Measurements from ENCODE around the gene AK9.
"Not testable (repeated sequence)": the region's sequence is repeated elsewhere in the genome, so short reads cannot be mapped to it uniquely, and the experiment has no call there.

Gene AK9

GRCh38 chr6:109717971-109718370 lies 27.0 kb upstream of the AK9 start:
- Histone ChIP-seq H3K36me3 (peaks cover 13% of the 10 kb centered on the region), H3K27ac (peak overlapping the region; percentile 80), H3K27me3 (no peaks in the 10 kb centered on the region), H3K9me3 (no peaks in the 10 kb centered on the region), H3K4me3 (ENCODE audit: low read depth in 1 of 2, low read length in 1 of 2) (no peak overlapping the region), H3K4me1 (ENCODE audit: control insufficient read depth in 1 of 2, insufficient read depth in 1 of 2, low read depth in 1 of 2, low read length in 1 of 2) (peaks cover 15 to 16% of the 10 kb centered on the region in 2 experiments)
- no peak for TF ChIP-seq CTCF (IDR thresholded peaks at IDR 0.05)

DNA sequence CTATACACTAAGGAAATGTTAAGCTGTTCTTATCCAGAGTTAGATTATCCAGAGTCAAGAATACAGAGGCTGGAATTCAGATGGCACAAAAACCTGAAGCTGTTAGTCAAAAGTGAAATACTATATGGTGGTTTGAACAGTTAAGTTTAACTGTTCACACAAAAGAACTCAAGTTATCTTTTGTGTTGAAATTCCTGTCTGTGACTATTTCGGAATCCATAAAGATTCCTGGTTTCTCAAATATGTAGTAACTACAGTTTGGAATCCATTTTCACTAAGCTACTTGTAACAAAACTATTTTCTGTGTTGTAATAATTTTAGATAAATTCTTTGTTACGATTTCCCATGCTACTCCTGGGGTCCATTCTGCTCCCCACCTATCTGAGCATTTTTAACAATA lies 24.6 kb upstream of the AK9 start:
- Histone ChIP-seq H3K27ac (no peak overlapping the region), H3K36me3 (peaks cover 8% of the 10 kb centered on the region), H3K4me1 (ENCODE audit: control insufficient read depth in 1 of 2, insufficient read depth in 1 of 2, low read depth in 1 of 2, low read length in 1 of 2) (peaks cover 15 to 16% of the 10 kb centered on the region in 2 experiments), H3K4me3 (ENCODE audit: low read depth in 1 of 2, low read length in 1 of 2) (no peak overlapping the region), H3K9me3 (no peaks in the 10 kb centered on the region), H3K27me3 (no peaks in the 10 kb centered on the region)
- TF ChIP-seq CTCF (IDR thresholded peaks at IDR 0.05), result no peak

DNA sequence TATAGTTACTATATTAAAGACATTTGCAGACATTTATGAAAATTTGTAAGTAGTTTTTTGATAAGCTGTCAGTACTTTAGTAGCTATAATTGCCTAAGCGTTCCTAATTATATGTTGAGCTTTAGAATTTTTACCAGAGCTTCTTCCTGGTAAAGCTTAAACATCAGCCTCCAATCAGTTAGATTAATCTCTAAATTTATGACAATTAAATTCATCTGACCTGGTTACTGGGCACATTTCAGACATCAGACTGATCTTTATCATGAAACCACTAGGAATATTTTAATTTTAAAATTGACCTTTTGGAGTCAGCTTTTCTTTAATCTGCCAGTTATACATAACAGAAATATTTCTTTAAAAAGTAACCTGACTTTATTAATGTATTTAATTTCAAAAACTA lies 23.6 kb upstream of the AK9 start:
- H3K27me3 ChIP-seq, result no peaks in the 10 kb centered on the region
- H3K27ac ChIP-seq, result no peak overlapping the region
- peaks cover 15 to 16% of the 10 kb centered on the region in 2 experiments for H3K4me1 ChIP-seq (ENCODE audit: control insufficient read depth in 1 of 2, insufficient read depth in 1 of 2, low read depth in 1 of 2, low read length in 1 of 2)
- no peaks in the 10 kb centered on the region for H3K9me3 ChIP-seq
- no peak for TF ChIP-seq CTCF (IDR thresholded peaks at IDR 0.05)
- no peak overlapping the region for H3K4me3 ChIP-seq (ENCODE audit: low read depth in 1 of 2, low read length in 1 of 2)
- no peaks in the 10 kb centered on the region for H3K36me3 ChIP-seq

DNA sequence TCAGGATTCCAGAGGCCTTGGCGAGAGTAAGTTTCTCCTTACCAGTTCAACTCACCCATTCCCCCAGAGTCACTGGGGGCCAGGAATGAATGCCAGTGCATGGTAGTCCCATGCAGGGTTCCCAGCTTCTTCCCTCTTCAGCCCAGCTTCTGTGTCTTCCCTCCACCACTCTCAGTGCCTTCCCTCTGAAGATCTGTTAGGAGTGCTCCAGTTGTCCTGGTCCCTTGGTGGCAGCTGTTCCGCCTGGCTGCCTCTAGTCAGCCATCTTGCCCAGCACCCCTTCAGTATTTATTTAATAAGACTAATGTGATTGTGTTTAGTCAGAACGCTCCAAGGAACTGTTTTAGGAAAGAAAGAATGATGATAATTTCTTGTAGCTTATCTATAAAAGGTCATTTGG lies 23.2 kb upstream of the AK9 start:
- no peak for TF ChIP-seq CTCF (IDR thresholded peaks at IDR 0.05)
- H3K9me3 ChIP-seq, result no peaks in the 10 kb centered on the region

DNA sequence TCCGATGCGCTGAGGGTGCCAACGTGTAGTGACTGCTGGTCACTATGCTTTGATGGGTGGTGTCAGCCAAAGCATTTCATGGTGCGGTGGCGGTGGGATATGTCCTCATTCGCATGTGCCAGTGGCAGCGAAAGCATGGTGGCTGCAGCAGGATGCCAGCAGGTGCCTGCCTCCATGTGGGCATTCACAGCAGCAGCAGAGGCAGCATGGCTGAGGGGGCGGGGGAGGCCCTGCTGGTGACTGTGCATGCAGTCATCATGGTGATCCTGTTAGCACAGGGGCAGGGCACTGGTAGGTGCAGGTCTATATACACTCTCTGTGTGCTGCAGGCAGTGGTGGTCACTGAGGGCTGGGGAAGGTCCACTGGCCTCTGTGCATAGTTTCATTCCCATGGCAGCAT lies 22.1 kb upstream of the AK9 start:
- no peak overlapping the region for H3K27ac ChIP-seq
- H3K4me3 ChIP-seq (ENCODE audit: low read depth in 1 of 2, low read length in 1 of 2), result no peak overlapping the region
- no peaks in the 10 kb centered on the region for H3K27me3 ChIP-seq
- no peaks in the 10 kb centered on the region for H3K9me3 ChIP-seq
- H3K36me3 ChIP-seq, result no peaks in the 10 kb centered on the region
- TF ChIP-seq CTCF (IDR thresholded peaks at IDR 0.05), result no peak
- peaks cover 10 to 12% of the 10 kb centered on the region in 2 experiments for H3K4me1 ChIP-seq (ENCODE audit: control insufficient read depth in 1 of 2, insufficient read depth in 1 of 2, low read depth in 1 of 2, low read length in 1 of 2)

More for the DNA sequence above, 23.2 kb upstream of the AK9 start:
- H3K4me1 ChIP-seq (ENCODE audit: control insufficient read depth in 1 of 2, insufficient read depth in 1 of 2, low read depth in 1 of 2, low read length in 1 of 2), result peaks cover 15 to 16% of the 10 kb centered on the region in 2 experiments
- H3K36me3 ChIP-seq, result no peaks in the 10 kb centered on the region
- H3K27me3 ChIP-seq, result no peaks in the 10 kb centered on the region
- H3K4me3 ChIP-seq (ENCODE audit: low read depth in 1 of 2, low read length in 1 of 2), result no peak overlapping the region
- H3K27ac ChIP-seq, result no peak overlapping the region

GRCh38 chr6:109708099-109708498 lies 17.1 kb upstream of the AK9 start:
- peaks cover 42 to 44% of the 10 kb centered on the region in 2 experiments for H3K4me1 ChIP-seq (ENCODE audit: control insufficient read depth in 1 of 2, insufficient read depth in 1 of 2, low read depth in 1 of 2, low read length in 1 of 2)
- H3K27me3 ChIP-seq; H3K4me3 ChIP-seq (ENCODE audit: low read depth in 1 of 2, low read length in 1 of 2); H3K9me3 ChIP-seq; H3K36me3 ChIP-seq: not testable (repeated sequence)
- peak overlapping the region; percentile 90 for H3K27ac ChIP-seq

Data from neutrophil (primary cell).